HEK293 (cell line): Measurements from ENCODE around the gene CHRM2.
"Not testable (repeated sequence)": the region's sequence is repeated elsewhere in the genome, so short reads cannot be mapped to it uniquely, and the experiment has no call there.

Source experiments
- CTCF ChIA-PET: fragments of 350-600 bp; formaldehyde crosslinking; extraction: SDS; loops from one replicate; lab custom pipeline; 2021; ENCODE audit warnings: antibody characterized with exemption; lab: Yijun Ruan, JAX
- POLR2A ChIA-PET: fragments of 300-600 bp; formaldehyde crosslinking; extraction: SDS; loops from one replicate; lab custom pipeline; 2020; ENCODE audit warnings: antibody characterized with exemption, inconsistent platforms; lab: Yijun Ruan, JAX
- H3K27ac ChIP-seq: fragments of 200-500 bp; sonication (Bioruptor generic); 2 replicates; pipeline ENCODE4 v1.5.1; 2014; ENCODE audit warnings: low read depth, low read length, control low read depth, inconsistent platforms; ENCODE audit errors: extremely low read depth
- H3K36me3 ChIP-seq, 2 experiments: fragments of 200-500 bp in 1 of 2; sonication (Bioruptor generic) in 1 of 2; 1 replicate in 1 of 2; 2 replicates in 1 of 2; pipeline ENCODE4 v1.5.1; 2014 to 2017; ENCODE audit warnings: inconsistent platforms in 2 of 2, low read length in 2 of 2; ENCODE audit not compliant: control insufficient read depth in 2 of 2, insufficient read depth in 1 of 2
- H3K4me1 ChIP-seq: fragments of 200-500 bp; sonication (Bioruptor generic); 2 replicates; pipeline ENCODE4 v1.5.1; 2014; ENCODE audit warnings: mild to moderate bottlenecking, low read length, inconsistent platforms; ENCODE audit not compliant: control insufficient read depth, insufficient read depth
- H3K4me3 ChIP-seq: 2 replicates; pipeline ENCODE4 v1.5.1; 2011; ENCODE audit warnings: low read depth, mild to moderate bottlenecking, control low read depth, low read length, moderate library complexity
- H3K9me3 ChIP-seq: fragments of 200-500 bp; sonication (Bioruptor generic); 2 replicates; pipeline ENCODE4 v1.5.1; 2014; ENCODE audit warnings: low read depth, low read length, inconsistent platforms; ENCODE audit not compliant: control insufficient read depth, insufficient read depth
- BCL11B ChIP-seq: fragments of 450-650 bp; formaldehyde crosslinking; IDR thresholded peaks from 2 replicates; pipeline ENCODE4 v1.5.1; 2016; ENCODE audit warnings: low read depth, missing biosample characterization, missing genetic modification characterization
- KLF16 ChIP-seq: fragments of 450-650 bp; formaldehyde crosslinking; IDR thresholded peaks from 2 replicates; pipeline ENCODE4 v1.5.1; 2017; ENCODE audit warnings: missing biosample characterization, missing genetic modification characterization
- MYNN ChIP-seq: fragments of 450-650 bp; formaldehyde crosslinking; IDR thresholded peaks from 2 replicates; pipeline ENCODE4 v1.5.1; 2016; ENCODE audit warnings: missing biosample characterization, missing genetic modification characterization, borderline replicate concordance
- OVOL3 ChIP-seq: fragments of 450-650 bp; formaldehyde crosslinking; IDR thresholded peaks from 2 replicates; pipeline ENCODE4 v1.5.1; 2016; ENCODE audit warnings: missing biosample characterization, missing genetic modification characterization
- ZBTB17 ChIP-seq: fragments of 450-650 bp; formaldehyde crosslinking; IDR thresholded peaks from 2 replicates; pipeline ENCODE4 v1.5.1; 2016; ENCODE audit warnings: missing biosample characterization, missing genetic modification characterization
- ZFP69B ChIP-seq: fragments of 450-650 bp; formaldehyde crosslinking; IDR thresholded peaks from 2 replicates; pipeline ENCODE4 v1.5.1; 2016; ENCODE audit warnings: missing biosample characterization, missing genetic modification characterization
- ZNF132 ChIP-seq: fragments of 450-650 bp; formaldehyde crosslinking; IDR thresholded peaks from 2 replicates; pipeline ENCODE4 v1.5.1; 2017; ENCODE audit warnings: missing biosample characterization, missing genetic modification characterization, borderline replicate concordance
- ZNF239 ChIP-seq: fragments of 450-650 bp; formaldehyde crosslinking; IDR thresholded peaks from 2 replicates; pipeline ENCODE4 v1.5.1; 2016; ENCODE audit warnings: missing biosample characterization, missing genetic modification characterization
- ZNF248 ChIP-seq: fragments of 450-650 bp; formaldehyde crosslinking; IDR thresholded peaks from 2 replicates; pipeline ENCODE4 v1.5.1; 2017; ENCODE audit warnings: missing biosample characterization, missing genetic modification characterization
- ZNF37A ChIP-seq: fragments of 450-650 bp; IDR thresholded peaks from 2 replicates; pipeline ENCODE4 v1.5.1; 2018; ENCODE audit warnings: missing biosample characterization, missing genetic modification characterization
- ZNF514 ChIP-seq: fragments of 450-650 bp; formaldehyde crosslinking; IDR thresholded peaks from 2 replicates; pipeline ENCODE4 v1.5.1; 2016; ENCODE audit warnings: missing biosample characterization, missing genetic modification characterization
- ZNF558 ChIP-seq: fragments of 450-650 bp; formaldehyde crosslinking; IDR thresholded peaks from 2 replicates; pipeline ENCODE4 v1.5.1; 2016; ENCODE audit warnings: missing biosample characterization, missing genetic modification characterization
- ZNF560 ChIP-seq: fragments of 450-650 bp; formaldehyde crosslinking; IDR thresholded peaks from 2 replicates; pipeline ENCODE4 v1.5.1; 2017; ENCODE audit warnings: missing biosample characterization, missing genetic modification characterization, borderline replicate concordance
- ZNF585B ChIP-seq: fragments of 450-650 bp; formaldehyde crosslinking; IDR thresholded peaks from 2 replicates; pipeline ENCODE4 v1.5.1; 2016; ENCODE audit warnings: missing biosample characterization, missing genetic modification characterization
- ZNF768 ChIP-seq: fragments of 450-650 bp; formaldehyde crosslinking; IDR thresholded peaks from 2 replicates; pipeline ENCODE4 v1.5.1; 2018; ENCODE audit warnings: missing biosample characterization, mild to moderate bottlenecking, missing genetic modification characterization
- ZNF792 ChIP-seq: fragments of 450-650 bp; formaldehyde crosslinking; IDR thresholded peaks from 2 replicates; pipeline ENCODE4 v1.5.1; 2016; ENCODE audit warnings: missing biosample characterization, missing genetic modification characterization
- ZNF843 ChIP-seq: fragments of 450-650 bp; formaldehyde crosslinking; IDR thresholded peaks from 2 replicates; pipeline ENCODE4 v1.5.1; 2016; ENCODE audit warnings: missing biosample characterization, missing genetic modification characterization
- TF ChIP-seq, protein P1 (sequence below): fragments of 450-650 bp; formaldehyde crosslinking; IDR thresholded peaks from 2 replicates; pipeline ENCODE4 v1.5.1; 2017; ENCODE audit warnings: missing biosample characterization, missing genetic modification characterization
- TF ChIP-seq, protein P2 (sequence below): fragments of 450-650 bp; formaldehyde crosslinking; IDR thresholded peaks from 2 replicates; pipeline ENCODE4 v1.5.1; 2016; ENCODE audit warnings: missing biosample characterization, missing genetic modification characterization, borderline replicate concordance
- TF ChIP-seq, protein P3 (sequence below): fragments of 450-650 bp; formaldehyde crosslinking; IDR thresholded peaks from 2 replicates; pipeline ENCODE4 v1.5.1; 2016; ENCODE audit warnings: missing biosample characterization, missing genetic modification characterization

Gene CHRM2

DNA sequence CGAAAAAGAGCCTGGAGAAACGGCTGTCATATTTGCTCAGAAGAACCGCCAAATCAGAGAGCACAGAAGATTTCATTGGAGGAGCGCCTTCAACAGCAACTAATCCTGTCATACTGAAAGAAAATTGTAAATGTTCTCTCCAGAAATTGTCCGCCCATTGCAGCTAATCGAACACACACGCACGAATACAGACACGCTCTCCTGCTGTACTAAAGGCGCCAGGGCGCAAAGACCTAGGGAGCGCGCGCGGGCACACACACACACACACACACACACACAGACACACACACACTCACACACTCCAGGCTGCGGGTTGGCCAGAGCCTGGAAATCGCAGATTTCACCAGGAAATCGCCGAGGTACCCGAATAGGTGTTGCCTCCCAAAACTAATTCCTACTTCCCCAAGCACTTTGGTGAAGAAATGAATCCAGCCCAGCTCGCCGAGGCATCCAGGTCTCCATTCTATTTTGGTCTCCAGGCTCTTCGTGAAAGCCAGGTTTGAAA lies at the start of gene CHRM2:
CHRM2 (plus strand) TSS at position 157 of the 505 bp plus-strand sequence. CDS start 146,214 bp downstream, outside the sequence.
- ChIA-PET POLR2A (interaction anchor here (0.7 kb wide), 1 partner anchor 189 kb away, joined by 3 read pairs; no protein-coding TSS in a partner anchor), CTCF (interaction anchor here (1.0 kb wide), 1 partner anchor 122 kb away, joined by 3 read pairs; no protein-coding TSS in a partner anchor)
- no peaks in the 10 kb centered on the region for H3K4me1 ChIP-seq
- no peaks in the 10 kb centered on the region for H3K9me3 ChIP-seq
- TF ChIP-seq, protein P1, sequence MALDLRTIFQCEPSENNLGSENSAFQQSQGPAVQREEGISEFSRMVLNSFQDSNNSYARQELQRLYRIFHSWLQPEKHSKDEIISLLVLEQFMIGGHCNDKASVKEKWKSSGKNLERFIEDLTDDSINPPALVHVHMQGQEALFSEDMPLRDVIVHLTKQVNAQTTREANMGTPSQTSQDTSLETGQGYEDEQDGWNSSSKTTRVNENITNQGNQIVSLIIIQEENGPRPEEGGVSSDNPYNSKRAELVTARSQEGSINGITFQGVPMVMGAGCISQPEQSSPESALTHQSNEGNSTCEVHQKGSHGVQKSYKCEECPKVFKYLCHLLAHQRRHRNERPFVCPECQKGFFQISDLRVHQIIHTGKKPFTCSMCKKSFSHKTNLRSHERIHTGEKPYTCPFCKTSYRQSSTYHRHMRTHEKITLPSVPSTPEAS (tag by site-specific recombination) = 0 out of 2 replicates have a peak, but pooled peaks have one; percentile 43
- TF ChIP-seq ZNF843 (tag by site-specific recombination) = no peak
- no peak within 1 kb of the TSS for H3K27ac ChIP-seq
- peak within 1 kb of the TSS; percentile 25 for H3K4me3 ChIP-seq
- H3K36me3 ChIP-seq = no peaks in the 10 kb centered on the region

DNA sequence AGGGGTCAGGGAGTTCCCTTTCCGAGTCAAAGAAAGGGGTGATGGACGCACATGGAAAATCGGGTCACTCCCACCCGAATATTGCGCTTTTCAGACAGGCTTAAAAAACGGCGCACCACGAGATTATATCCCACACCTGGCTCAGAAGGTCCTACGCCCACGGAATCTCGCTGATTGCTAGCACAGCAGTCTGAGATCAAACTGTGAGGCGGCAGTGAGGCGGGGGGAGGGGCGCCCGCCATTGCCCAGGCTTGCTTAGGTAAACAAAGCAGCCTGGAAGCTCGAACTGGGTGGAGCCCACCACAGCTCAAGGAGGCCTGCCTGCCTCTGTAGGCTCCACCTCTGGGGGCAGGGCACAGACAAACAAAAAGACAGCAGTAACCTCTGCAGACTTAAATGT lies 37.1 kb upstream of the CHRM2 start:
- H3K4me3 ChIP-seq, CTCF ChIA-PET, H3K9me3 ChIP-seq, POLR2A ChIA-PET, H3K27ac ChIP-seq, H3K36me3 ChIP-seq, H3K4me1 ChIP-seq: not testable (repeated sequence)

DNA sequence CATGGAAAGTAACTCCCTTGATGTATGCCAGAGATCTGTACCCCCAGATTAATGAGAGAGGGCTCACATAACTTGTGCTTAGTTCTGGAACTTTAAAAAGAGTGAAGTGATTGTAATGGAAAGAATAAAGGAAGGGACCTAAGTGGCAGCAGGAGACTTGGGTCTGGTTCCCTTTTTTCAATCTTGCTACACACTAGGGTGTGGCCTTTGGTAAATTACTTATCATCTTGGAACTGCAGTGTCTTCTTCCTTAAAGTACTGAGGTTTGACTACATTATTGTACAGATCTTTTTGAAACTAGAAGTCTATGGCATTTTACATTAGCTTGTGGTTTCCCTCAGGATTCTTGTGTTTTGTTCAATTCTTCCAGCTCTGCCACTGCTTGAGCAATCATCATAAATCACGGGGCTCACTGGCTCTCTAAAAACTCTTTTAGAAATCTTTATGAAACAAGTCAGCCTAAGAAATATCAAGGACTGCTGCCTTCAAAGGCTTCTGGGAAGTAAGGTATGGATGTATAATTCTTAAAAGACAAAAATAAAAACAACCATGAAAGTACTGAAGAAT lies 22.5 kb upstream of the CHRM2 start:
- TF ChIP-seq KLF16 (tag by site-specific recombination) = no peak
- TF ChIP-seq ZNF585B (tag by site-specific recombination) = no peak
- TF ChIP-seq ZNF843 (tag by site-specific recombination) = no peak
- TF ChIP-seq ZBTB17 (tag by site-specific recombination) = no peak
- TF ChIP-seq, protein P2, sequence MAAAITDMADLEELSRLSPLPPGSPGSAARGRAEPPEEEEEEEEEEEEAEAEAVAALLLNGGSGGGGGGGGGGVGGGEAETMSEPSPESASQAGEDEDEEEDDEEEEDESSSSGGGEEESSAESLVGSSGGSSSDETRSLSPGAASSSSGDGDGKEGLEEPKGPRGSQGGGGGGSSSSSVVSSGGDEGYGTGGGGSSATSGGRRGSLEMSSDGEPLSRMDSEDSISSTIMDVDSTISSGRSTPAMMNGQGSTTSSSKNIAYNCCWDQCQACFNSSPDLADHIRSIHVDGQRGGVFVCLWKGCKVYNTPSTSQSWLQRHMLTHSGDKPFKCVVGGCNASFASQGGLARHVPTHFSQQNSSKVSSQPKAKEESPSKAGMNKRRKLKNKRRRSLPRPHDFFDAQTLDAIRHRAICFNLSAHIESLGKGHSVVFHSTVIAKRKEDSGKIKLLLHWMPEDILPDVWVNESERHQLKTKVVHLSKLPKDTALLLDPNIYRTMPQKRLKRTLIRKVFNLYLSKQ = no peak
- TF ChIP-seq ZNF560 (tag by site-specific recombination) = no peak
- no peak for TF ChIP-seq ZNF514 (tag by site-specific recombination)
- TF ChIP-seq, protein P1 (tag by site-specific recombination) = no peak
- no peak for TF ChIP-seq ZNF792 (tag by site-specific recombination)
- TF ChIP-seq ZNF248 = no peak
- TF ChIP-seq MYNN = no peak
- no peak for TF ChIP-seq ZNF239 (tag by site-specific recombination)
- TF ChIP-seq, protein P3, sequence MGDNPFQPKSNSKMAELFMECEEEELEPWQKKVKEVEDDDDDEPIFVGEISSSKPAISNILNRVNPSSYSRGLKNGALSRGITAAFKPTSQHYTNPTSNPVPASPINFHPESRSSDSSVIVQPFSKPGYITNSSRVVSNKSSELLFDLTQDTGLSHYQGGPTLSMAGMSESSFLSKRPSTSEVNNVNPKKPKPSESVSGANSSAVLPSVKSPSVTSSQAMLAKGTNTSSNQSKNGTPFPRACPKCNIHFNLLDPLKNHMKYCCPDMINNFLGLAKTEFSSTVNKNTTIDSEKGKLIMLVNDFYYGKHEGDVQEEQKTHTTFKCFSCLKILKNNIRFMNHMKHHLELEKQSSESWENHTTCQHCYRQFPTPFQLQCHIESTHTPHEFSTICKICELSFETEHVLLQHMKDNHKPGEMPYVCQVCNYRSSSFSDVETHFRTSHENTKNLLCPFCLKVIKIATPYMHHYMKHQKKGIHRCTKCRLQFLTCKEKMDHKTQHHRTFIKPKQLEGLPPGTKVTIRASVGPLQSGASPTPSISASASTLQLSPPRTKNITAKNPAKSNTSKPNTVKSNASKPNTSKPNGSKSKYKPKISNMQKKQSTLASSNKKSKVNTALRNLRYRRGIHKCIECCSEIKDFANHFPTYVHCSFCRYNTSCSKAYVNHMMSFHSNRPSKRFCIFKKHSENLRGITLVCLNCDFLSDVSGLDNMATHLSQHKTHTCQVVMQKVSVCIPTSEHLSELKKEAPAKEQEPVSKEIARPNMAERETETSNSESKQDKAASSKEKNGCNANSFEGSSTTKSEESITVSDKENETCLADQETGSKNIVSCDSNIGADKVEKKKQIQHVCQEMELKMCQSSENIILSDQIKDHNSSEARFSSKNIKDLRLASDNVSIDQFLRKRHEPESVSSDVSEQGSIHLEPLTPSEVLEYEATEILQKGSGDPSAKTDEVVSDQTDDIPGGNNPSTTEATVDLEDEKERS (tag by site-specific recombination) = no peak
- no peak for TF ChIP-seq ZNF768
- no peak for TF ChIP-seq ZFP69B (tag by site-specific recombination)
- TF ChIP-seq ZNF37A (tag by site-specific recombination) = no peak
- no peak for TF ChIP-seq OVOL3 (tag by site-specific recombination)
- TF ChIP-seq ZNF132 (tag by site-specific recombination) = no peak
- no peak for TF ChIP-seq BCL11B (tag by site-specific recombination)
- TF ChIP-seq ZNF558 (tag by site-specific recombination) = no peak
- TF ChIP-seq, all 188 proteins: peak for 0
- Histone ChIP-seq H3K4me1 (no peaks in the 10 kb centered on the region), H3K4me3 (no peak overlapping the region), H3K27ac (no peak overlapping the region), H3K36me3 (no peaks in the 10 kb centered on the region), H3K9me3 (no peaks in the 10 kb centered on the region)
- ChIA-PET POLR2A (no interaction called here), CTCF (interaction anchor here (1.1 kb wide), 1 partner anchor 14 kb away, joined by 3 read pairs; no protein-coding TSS in a partner anchor)
